Hepatocyte (in vitro differentiated cells): ENCODE measurements around the gene PTTG1IP. TPM values are rescaled to one million over a fixed set of nuclear protein-coding genes. Genes with fewer than 3 reads are reported as not detected.

Source experiments
- DNase-seq: peaks from one replicate; pipeline ENCODE4 v3.0.0-alpha.2; 2016; ENCODE audit warnings: low spot score
- H2AFZ ChIP-seq: fragments of 200-600 bp; sonication (generic); 2 replicates; pipeline ENCODE4 v1.6.0; 2016; ENCODE audit warnings: antibody characterized with exemption, mild to moderate bottlenecking
- H3K27ac ChIP-seq: fragments of 200-600 bp; sonication (generic); 2 replicates; pipeline ENCODE4 v1.5.1; 2016; ENCODE audit warnings: mild to moderate bottlenecking
- H3K27me3 ChIP-seq: fragments of 200-600 bp; sonication (generic); 2 replicates; pipeline ENCODE4 v1.6.1; 2016
- H3K36me3 ChIP-seq: fragments of 200-600 bp; sonication (generic); replicated peaks from 2 replicates; pipeline ENCODE4 v1.5.1; 2016; ENCODE audit warnings: low read depth; ENCODE audit not compliant: insufficient read depth
- H3K4me1 ChIP-seq: fragments of 200-600 bp; sonication (generic); 2 replicates; pipeline ENCODE4 v1.5.1; 2016; ENCODE audit warnings: mild to moderate bottlenecking, moderate library complexity; ENCODE audit not compliant: insufficient read depth
- H3K4me2 ChIP-seq: fragments of 200-600 bp; sonication (generic); 2 replicates; pipeline ENCODE4 v1.6.0; 2016
- H3K4me3 ChIP-seq: fragments of 200-600 bp; sonication (generic); 2 replicates; pipeline ENCODE4 v1.5.1; 2016; ENCODE audit warnings: mild to moderate bottlenecking
- H3K79me2 ChIP-seq: fragments of 200-600 bp; sonication (generic); 2 replicates; pipeline ENCODE4 v1.6.0; 2017; ENCODE audit warnings: mild to moderate bottlenecking
- H3K9me2 ChIP-seq: fragments of 200-600 bp; sonication (generic); replicated peaks from 2 replicates; pipeline ENCODE4 v1.6.0; 2017; ENCODE audit warnings: mild to moderate bottlenecking; ENCODE audit not compliant: insufficient read depth
- H3K9me3 ChIP-seq: fragments of 200-600 bp; sonication (generic); 2 replicates; pipeline ENCODE4 v1.5.1; 2016; ENCODE audit warnings: low read depth, mild to moderate bottlenecking
- H4K20me1 ChIP-seq: fragments of 200-600 bp; sonication (generic); 2 replicates; pipeline ENCODE4 v1.6.0; 2016; ENCODE audit warnings: mild to moderate bottlenecking; ENCODE audit not compliant: insufficient read depth, poor library complexity, severe bottlenecking
- EZH2 ChIP-seq: fragments of 200-600 bp; sonication (generic); IDR thresholded peaks from 2 replicates; pipeline ENCODE4 v1.6.1; 2016; ENCODE audit warnings: antibody characterized with exemption, mild to moderate bottlenecking, borderline replicate concordance
- EZH2phosphoT487 ChIP-seq: fragments of 200-600 bp; sonication (generic); IDR thresholded peaks from one replicate; pipeline ENCODE4 v1.6.1; 2018; ENCODE audit warnings: antibody characterized with exemption, mild to moderate bottlenecking, low read depth, moderate library complexity; ENCODE audit not compliant: unreplicated experiment, severe bottlenecking
- WGBS: methylation state at CpG from one replicate; pipeline ENCODE4 v1.1.6; 2016; ENCODE audit warnings: low lambda C conversion rate; ENCODE audit errors: missing lambda C conversion rate; 5-methylcytosine and 5-hydroxymethylcytosine counted together
- polyA plus RNA-seq: library from polyadenylated mRNA; unstranded; fragments of >200 nt; fragmentation: Nextera tagmentation; extraction: Ambion mirVana; gene quantifications from 2 replicates; pipeline ENCODE4 v1.2.1, GENCODE V29; 2016
- total RNA-seq: library from RNA; depleted of rRNA; stranded (reverse); fragments of >200 nt; gene quantifications from 2 replicates; pipeline ENCODE4 v1.2.3, GENCODE V29; 2014
- TF ChIP-seq, protein P1 (sequence below): fragments of 200-600 bp; sonication (generic); IDR thresholded peaks from 2 replicates; pipeline ENCODE4 v1.5.1; 2016; ENCODE audit warnings: antibody characterized with exemption, mild to moderate bottlenecking; ENCODE audit not compliant: poor library complexity

PTTG1IP gene
- total and polyA plus RNA-seq, 2 experiments from 2014 or later: 344 to 362 TPM

DNA sequence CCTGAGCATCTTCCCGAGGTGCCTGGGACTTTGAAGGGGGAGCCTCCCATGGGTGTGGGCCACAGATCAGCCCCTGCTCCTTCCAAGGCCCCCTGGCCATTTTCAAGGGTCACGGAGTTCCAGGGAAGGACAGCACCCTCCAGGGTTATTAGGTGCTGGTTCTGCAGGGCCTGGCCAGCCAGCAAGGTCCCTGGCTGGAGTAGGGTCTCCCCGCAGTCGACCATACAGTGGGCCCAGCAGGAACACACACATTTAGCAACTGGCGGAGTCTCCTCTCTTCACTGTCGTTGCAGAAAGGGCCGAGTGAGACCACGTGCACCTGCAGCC, 37.9 kb downstream of the PTTG1IP start:
- Histone ChIP-seq H2AFZ (no peak overlapping the region), H3K27ac (no peak overlapping the region), H3K36me3 (no peaks in the 10 kb centered on the region), H3K4me1 (no peaks in the 10 kb centered on the region), H4K20me1 (no peaks in the 10 kb centered on the region), H3K79me2 (no peaks in the 10 kb centered on the region), H3K27me3 (no peaks in the 10 kb centered on the region), H3K4me2 (no peak overlapping the region), H3K9me3 (no peaks in the 10 kb centered on the region), H3K9me2 (no peaks in the 10 kb centered on the region), H3K4me3 (no peak overlapping the region)
- TF ChIP-seq EZH2phosphoT487 (no peak), EZH2 (no peak)
- TF ChIP-seq, protein P1, sequence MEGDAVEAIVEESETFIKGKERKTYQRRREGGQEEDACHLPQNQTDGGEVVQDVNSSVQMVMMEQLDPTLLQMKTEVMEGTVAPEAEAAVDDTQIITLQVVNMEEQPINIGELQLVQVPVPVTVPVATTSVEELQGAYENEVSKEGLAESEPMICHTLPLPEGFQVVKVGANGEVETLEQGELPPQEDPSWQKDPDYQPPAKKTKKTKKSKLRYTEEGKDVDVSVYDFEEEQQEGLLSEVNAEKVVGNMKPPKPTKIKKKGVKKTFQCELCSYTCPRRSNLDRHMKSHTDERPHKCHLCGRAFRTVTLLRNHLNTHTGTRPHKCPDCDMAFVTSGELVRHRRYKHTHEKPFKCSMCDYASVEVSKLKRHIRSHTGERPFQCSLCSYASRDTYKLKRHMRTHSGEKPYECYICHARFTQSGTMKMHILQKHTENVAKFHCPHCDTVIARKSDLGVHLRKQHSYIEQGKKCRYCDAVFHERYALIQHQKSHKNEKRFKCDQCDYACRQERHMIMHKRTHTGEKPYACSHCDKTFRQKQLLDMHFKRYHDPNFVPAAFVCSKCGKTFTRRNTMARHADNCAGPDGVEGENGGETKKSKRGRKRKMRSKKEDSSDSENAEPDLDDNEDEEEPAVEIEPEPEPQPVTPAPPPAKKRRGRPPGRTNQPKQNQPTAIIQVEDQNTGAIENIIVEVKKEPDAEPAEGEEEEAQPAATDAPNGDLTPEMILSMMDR: no peak
- 89% methylated on average over 6 of the region's 8 CpGs for WGBS
- no peak for DNase-seq

DNA sequence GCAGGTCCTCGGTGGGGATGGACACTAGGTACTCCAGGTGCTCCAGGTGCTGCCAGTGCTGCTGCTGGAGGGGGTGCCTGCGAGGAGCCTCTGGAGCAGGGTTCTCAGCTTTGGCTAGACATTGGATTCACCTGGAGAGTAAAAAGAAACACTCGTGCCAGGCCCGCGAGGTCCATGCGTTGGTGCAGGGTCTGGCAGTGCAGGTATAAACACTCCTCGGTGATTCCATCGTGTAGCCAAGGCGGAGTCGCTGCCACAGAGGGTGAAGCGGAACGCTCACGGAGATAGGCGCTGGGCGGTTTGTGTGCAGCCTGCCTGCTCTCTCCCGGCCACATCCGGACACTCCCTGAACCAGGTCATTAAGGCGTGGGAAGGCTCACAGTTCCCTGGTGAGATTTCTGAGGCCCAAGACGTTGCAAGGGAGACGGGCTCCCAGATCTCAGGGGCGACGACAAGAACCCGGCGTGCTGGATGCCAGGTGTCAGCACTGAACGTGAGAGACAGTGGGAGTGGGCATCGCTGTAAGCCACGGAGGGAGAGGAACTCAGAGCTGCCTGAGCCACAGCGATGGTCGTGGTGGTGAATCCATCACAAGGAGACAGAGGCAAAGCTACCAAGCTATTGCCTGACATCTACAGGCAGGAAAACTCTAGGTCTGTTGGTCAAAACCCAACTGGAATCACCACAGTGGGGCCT, 38.4 kb downstream of the PTTG1IP start:
- DNase-seq: no peak
- no peaks in the 10 kb centered on the region for H3K27me3 ChIP-seq
- no peak overlapping the region for H3K4me3 ChIP-seq
- no peak overlapping the region for H3K4me2 ChIP-seq
- no peaks in the 10 kb centered on the region for H3K9me2 ChIP-seq
- H3K36me3 ChIP-seq: no peaks in the 10 kb centered on the region
- no peak overlapping the region for H2AFZ ChIP-seq
- H3K27ac ChIP-seq: no peak overlapping the region
- H3K4me1 ChIP-seq: no peaks in the 10 kb centered on the region
- no peak for TF ChIP-seq EZH2phosphoT487
- TF ChIP-seq, protein P1: no peak
- H3K9me3 ChIP-seq: no peaks in the 10 kb centered on the region
- 90% methylated on average over 29 of the region's 29 CpGs for WGBS
- H4K20me1 ChIP-seq: no peaks in the 10 kb centered on the region
- H3K79me2 ChIP-seq: no peaks in the 10 kb centered on the region

DNA sequence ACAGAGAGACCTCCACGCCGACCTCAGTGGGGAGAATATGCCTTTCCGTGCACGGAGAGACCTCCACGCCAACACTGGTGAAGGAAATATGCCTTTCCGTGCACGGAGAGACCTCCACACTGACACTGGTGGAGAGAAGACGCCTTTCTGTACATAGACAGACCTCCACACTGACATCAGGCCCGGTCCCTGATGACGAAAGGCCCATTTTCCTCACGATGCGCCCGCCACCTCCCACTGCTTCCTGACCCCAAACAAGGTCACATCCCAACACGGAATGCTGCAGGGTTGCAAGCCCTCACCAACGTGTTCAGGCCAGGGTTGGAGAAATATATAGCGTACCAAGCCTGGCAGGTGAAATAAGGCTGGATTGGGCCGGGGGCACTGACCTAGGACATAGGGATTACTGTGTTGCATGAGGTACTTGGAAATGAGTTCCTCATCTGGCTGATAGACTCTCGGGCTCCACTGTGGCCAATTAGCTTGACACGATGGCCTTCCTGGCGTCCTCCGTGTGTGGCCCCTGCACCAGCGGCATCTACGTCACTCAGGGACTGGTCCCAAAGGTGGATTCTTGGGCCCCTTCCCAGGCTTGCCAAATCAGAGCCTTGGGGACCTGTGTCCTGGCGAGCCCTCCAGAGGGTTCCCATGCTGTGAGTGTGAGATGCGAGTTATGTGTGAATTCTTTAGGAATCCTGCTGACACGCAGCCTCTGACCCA, 39.1 kb downstream of the PTTG1IP start:
- no peaks in the 10 kb centered on the region for H3K27me3 ChIP-seq
- no peaks in the 10 kb centered on the region for H3K36me3 ChIP-seq
- no peak overlapping the region for H3K4me2 ChIP-seq
- no peaks in the 10 kb centered on the region for H4K20me1 ChIP-seq
- TF ChIP-seq, protein P1: no peak
- TF ChIP-seq EZH2phosphoT487 (no peak), EZH2 (no peak)
- H3K4me1 ChIP-seq: no peaks in the 10 kb centered on the region
- no peaks in the 10 kb centered on the region for H3K79me2 ChIP-seq
- no peak for DNase-seq
- no peaks in the 10 kb centered on the region for H3K9me3 ChIP-seq
- no peak overlapping the region for H2AFZ ChIP-seq
- 93% methylated on average over 25 of the region's 26 CpGs for WGBS
- H3K27ac ChIP-seq: no peak overlapping the region
- no peaks in the 10 kb centered on the region for H3K9me2 ChIP-seq
- H3K4me3 ChIP-seq: no peak overlapping the region
